ENCODE measurements around the gene GSTP1.
"Not testable (repeated sequence)": the region's sequence is repeated elsewhere in the genome, so short reads cannot be mapped to it uniquely, and the experiment has no call there.

GSTP1 gene

DNA sequence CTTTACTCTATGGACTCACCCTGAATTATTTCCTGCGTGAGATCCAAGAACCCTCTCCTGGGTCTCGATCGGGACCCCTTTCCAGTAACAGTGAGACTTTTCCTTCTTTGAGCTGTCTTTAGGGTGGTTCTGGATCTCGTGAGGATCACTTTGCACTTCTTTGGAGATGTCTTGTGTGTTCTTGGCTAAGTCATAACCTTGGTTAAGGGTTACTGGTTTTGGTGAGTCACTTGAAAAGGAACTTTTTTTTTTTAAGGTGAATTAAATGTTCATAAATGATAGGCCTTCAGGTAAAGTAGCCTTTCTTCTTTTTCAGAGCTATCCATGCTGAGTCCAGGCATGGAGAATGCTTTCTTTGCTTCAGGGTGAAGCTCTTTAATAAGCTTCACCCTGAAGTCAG is 19.4 kb upstream of the GSTP1 start:
- no peak for DNase-seq

- no peak for DNase-seq
Observed at GRCh38 chr11:67571443-67571842, 12.2 kb upstream of the GSTP1 start.

- no peak for DNase-seq
Observed at GRCh38 chr11:67572305-67572704, 11.3 kb upstream of the GSTP1 start.

DNA sequence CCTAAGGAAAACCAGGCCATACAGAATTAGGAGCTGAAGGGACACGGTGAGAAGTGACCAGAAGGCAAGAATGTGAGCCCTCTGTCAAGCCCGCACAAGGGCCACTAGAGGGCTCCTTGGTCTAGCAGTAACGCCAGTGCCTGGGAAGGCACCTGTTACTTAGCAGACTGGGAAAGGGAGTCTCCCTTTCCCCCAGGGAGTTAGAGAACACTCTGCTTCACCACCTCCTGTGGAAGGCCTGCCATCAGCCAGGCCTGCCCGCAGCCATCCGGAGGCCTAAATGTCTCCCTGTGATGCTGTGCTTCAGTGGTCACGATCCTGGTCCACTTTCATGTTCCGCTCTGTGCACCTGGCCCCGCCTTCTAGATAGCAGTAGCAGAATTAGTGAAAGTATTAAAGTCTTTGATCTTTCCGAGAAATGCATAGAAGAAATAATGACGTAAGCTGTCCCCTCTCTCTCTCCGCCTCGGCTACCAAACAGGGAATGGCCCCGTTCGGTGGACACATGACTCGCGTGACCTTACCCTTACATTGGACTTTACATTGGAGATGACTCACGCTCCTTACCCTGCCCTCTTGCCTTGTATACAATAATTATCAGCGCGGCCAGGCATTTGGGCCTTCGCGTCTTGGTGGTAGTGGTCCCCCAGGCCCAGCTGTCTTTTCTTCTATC is 10.7 kb upstream of the GSTP1 start:
- peak; percentile 40 for DNase-seq

- no peak for DNase-seq
Observed at GRCh38 chr11:67574938-67575337, 8.7 kb upstream of the GSTP1 start.

GRCh38 chr11:67576735-67577475 is 6.7 kb upstream of the GSTP1 start:
- no peak for DNase-seq

- no peak for DNase-seq
Observed at GRCh38 chr11:67577951-67578350, 5.7 kb upstream of the GSTP1 start.

DNA sequence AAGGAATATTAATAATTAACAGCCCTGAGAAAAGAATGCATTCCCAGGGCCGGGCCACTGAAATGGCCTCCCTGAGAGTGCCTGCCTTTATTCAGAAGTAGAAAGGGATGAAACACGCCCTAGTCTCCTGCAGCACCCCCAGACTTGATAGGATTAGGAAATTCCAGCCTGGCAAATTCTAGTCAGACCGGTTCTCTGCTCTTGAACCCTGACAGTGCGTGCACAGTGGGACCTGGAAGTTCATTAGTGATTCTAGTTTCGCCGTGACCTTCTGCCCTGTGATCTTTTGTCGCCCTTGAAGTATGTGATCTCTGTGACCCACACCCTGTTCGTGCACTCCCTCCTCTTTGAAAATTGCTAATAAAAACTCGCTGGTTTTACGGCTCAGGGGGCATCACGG is 2.1 kb upstream of the GSTP1 start:
- DNase-seq: no peak

DNA sequence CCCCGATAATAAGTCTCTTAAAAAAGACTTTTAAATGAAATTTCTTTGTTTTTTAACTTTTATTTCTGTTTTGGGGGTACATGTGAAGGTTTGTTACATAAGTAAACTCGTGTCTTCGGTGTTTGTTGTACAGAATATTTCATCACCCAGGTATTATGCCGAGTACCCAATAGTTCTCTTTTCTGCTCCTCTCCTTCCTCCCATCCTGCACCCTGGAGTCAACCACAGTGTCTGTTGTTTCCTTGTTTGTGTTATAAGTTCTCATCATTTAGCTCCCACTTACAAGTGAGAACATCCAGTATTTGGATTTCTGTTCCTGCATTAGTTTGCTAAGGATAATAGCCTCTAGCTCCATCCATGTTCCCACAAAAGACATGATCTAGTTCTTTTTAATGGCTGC is 1.6 kb upstream of the GSTP1 start:
- DNase-seq: no peak

DNA sequence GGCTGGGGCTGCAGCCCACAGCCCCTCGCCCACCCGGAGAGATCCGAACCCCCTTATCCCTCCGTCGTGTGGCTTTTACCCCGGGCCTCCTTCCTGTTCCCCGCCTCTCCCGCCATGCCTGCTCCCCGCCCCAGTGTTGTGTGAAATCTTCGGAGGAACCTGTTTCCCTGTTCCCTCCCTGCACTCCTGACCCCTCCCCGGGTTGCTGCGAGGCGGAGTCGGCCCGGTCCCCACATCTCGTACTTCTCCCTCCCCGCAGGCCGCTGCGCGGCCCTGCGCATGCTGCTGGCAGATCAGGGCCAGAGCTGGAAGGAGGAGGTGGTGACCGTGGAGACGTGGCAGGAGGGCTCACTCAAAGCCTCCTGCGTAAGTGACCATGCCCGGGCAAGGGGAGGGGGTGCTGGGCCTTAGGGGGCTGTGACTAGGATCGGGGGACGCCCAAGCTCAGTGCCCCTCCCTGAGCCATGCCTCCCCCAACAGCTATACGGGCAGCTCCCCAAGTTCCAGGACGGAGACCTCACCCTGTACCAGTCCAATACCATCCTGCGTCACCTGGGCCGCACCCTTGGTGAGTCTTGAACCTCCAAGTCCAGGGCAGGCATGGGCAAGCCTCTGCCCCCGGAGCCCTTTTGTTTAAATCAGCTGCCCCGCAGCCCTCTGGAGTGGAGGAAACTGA is 731 bp downstream of the GSTP1 start:
- DNase-seq: peak; percentile 48 to 53

GRCh38 chr11:67584881-67585873 is 1.6 kb downstream of the GSTP1 start:
- DNase-seq: no peak

- no peak for DNase-seq
Observed at GRCh38 chr11:67585911-67586310, 2.3 kb downstream of the GSTP1 start.

DNA sequence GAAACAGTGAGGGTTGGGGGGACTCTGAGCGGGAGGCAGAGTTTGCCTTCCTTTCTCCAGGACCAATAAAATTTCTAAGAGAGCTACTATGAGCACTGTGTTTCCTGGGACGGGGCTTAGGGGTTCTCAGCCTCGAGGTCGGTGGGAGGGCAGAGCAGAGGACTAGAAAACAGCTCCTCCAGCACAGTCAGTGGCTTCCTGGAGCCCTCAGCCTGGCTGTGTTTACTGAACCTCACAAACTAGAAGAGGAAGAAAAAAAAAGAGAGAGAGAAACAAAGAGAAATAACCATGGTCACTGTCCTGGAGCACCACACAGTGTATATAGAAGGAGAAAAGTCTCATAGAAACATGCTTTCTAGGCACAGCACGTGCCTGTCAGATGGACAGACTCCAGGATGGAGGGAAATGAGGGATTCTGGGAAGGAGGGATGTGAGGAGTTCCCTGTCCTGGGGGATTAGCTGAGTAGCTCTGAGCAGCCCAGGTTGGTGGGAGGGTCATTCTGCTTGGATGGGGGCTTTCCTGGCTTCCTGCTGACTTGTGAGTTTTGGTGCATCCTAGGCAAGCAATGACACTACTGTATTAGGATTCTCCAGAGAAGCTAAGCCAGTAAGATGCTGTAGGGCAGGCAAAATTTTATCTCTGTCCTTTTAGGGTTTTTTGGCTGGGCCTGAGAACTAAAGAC is 3.1 kb downstream of the GSTP1 start:
- DNase-seq: no peak

DNA sequence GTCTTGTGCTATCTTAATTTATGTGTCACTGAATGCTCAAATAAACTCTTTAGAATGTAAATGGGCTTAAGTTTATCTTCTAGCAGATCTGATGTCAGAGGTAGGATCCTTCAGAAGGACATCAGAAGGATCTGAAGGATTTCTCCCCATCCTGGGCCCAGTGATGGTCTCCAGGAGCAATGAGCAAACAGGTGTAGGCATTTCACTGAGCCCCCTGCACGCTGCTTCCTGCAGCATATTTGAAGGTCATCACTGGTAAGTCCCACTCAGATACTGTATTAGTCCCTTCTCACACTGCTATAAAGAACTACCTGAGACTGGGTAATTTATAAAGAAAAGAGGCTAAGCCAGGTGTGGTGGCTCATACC is 4.5 kb downstream of the GSTP1 start:
- no peak for DNase-seq

GRCh38 chr11:67588899-67589415 is 5.3 kb downstream of the GSTP1 start:
- not testable (repeated sequence) for DNase-seq

DNA sequence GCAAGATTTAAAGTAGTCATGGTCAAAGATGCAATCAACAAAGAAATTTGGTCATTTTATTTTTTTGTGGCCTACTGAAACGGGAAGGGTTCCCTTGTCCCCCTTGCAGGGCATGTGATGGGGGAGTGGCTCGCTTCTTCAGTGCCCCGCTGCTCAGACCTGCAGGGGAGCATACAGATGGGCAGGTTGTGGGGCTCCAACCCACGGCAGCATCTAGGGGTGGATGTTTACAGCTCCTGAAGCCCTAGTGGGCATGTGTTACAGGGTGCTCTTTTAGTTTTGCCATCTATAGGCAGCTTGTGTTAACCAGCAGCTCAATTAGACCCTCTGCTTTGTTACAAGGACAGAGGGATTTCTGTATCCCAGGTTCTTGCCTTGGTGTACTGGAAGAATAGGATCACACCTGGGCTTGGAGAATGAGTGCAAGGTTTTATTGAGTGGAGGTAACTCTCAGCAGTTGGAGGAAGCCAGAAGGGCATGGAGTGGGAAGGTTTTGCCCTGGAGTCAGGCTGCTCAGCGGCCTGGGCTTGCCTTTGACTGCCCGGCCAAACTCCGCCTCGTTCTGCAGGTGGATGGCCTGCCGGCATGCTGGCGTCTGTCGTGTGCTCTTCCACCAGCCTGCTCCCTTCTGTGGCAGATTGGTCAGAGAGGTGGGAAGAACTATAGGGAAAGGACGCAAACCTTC is 9.4 kb downstream of the GSTP1 start:
- no peak for DNase-seq

DNA sequence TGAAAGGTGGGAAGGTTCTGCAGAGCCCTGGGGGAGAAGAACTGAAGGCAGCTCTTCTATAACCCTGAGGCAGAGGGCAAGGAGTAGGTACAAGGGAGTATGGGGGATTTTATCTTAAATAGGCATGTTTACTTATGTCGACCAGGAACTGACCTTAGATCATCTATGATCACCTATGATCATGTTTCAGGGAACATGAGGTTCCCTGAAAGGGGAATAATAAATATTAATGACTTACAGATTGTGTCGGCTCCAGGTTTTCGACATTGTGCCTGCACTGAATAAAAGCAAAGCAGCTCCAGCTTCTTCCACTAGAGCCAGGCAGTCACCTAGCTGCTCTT is 9.9 kb downstream of the GSTP1 start:
- no peak for DNase-seq

GRCh38 chr11:67594480-67594879 is 10.9 kb downstream of the GSTP1 start:
- DNase-seq: no peak

DNA sequence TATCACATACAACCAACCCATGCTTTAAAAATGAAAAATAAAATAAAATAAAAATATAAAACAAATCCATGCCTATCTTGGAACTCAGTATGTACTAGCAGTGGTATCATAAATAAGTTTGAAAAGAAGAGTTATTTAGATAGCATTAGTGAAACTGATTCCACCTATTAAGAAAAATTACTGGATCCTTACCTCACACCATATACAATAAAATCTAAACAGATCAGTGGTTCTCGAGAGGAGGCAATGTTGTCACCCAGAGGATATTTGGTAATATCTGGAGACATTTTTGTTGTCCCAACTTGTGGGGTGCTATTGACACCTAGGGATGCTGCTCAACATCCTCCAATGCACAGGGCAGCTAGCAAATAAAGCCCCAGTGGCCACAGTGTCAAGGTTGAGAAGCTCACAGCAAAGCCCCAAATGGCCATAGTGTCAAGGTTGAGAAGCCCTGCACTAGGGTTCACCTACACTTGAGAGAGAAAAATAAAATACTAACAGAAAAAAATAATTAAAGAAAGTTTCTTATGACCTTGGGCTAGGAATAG is 13.2 kb downstream of the GSTP1 start:
- DNase-seq: no peak

GRCh38 chr11:67597458-67597857 is 13.8 kb downstream of the GSTP1 start:
- DNase-seq: not testable (repeated sequence)

GRCh38 chr11:67597963-67598362 is 14.4 kb downstream of the GSTP1 start:
- not testable (repeated sequence) for DNase-seq
